SK-N-SH (cell line): ENCODE measurements around the gene EIF6. TPM values are rescaled to one million over a fixed set of nuclear protein-coding genes. Genes with fewer than 3 reads are reported as not detected.

ENCODE experiments used
- CTCF ChIA-PET: fragments of 300-600, 350-600 bp; formaldehyde crosslinking; extraction: SDS; loops from one replicate; lab custom pipeline; 2021; lab: Yijun Ruan, JAX
- POLR2A ChIA-PET: fragments of 350-600 bp; sonication (Branson Sonifier 250); formaldehyde crosslinking; extraction: SDS; loops from one replicate; lab custom pipeline; 2020; ENCODE audit warnings: antibody characterized with exemption, inconsistent platforms; lab: Yijun Ruan, JAX
- DNase-seq: peaks from one replicate; pipeline ENCODE4 v3.0.0; 2012
- H2AFZ ChIP-seq: fragments of 200-600 bp; sonication (generic); 2 replicates; pipeline ENCODE4 v1.8.1; 2016; ENCODE audit warnings: antibody characterized with exemption, mild to moderate bottlenecking, low read depth
- H3F3A ChIP-seq: fragments of 200-600 bp; sonication (generic); replicated peaks from 2 replicates; pipeline ENCODE3; 2016; ENCODE audit warnings: antibody characterized with exemption, mild to moderate bottlenecking; ENCODE audit not compliant: insufficient read depth
- H3K27ac ChIP-seq, 2 experiments: fragments of 200-500 bp in 1 of 2; fragments of 200-600 bp in 1 of 2; sonication (Bioruptor generic) in 1 of 2; sonication (generic), shearing (Covaris generic) in 1 of 2; 2 replicates each; pipeline versions ENCODE4 v1.5.1 to v1.6.1; 2014 to 2016; ENCODE audit warnings: low read depth in 2 of 2, inconsistent platforms in 1 of 2, low read length in 1 of 2, mild to moderate bottlenecking in 1 of 2, mixed read lengths in 1 of 2
- H3K27me3 ChIP-seq: fragments of 200-600 bp; sonication (generic), shearing (Covaris generic); 2 replicates; pipeline ENCODE4 v1.6.1; 2016; ENCODE audit warnings: mixed run types; ENCODE audit not compliant: insufficient read depth
- H3K36me3 ChIP-seq, 2 experiments: fragments of 200-500 bp in 1 of 2; fragments of 200-600 bp in 1 of 2; sonication (Bioruptor generic) in 1 of 2; sonication (generic) in 1 of 2; replicated peaks in 1 of 2; 2 replicates each; pipeline versions ENCODE3 to v1.5.1; 2014 to 2016; ENCODE audit warnings: low read length in 1 of 2, mild to moderate bottlenecking in 1 of 2; ENCODE audit not compliant: insufficient read depth in 2 of 2, control insufficient read depth in 1 of 2
- H3K4me1 ChIP-seq, 2 experiments: fragments of 200-500 bp in 1 of 2; fragments of 200-600 bp in 1 of 2; sonication (Bioruptor generic) in 1 of 2; sonication (generic), shearing (Covaris generic) in 1 of 2; 2 replicates each; pipeline versions ENCODE4 v1.5.1 to v1.6.1; 2014 to 2016; ENCODE audit warnings: low read depth in 1 of 2, low read length in 1 of 2, mixed run types in 1 of 2; ENCODE audit not compliant: insufficient read depth in 2 of 2, control insufficient read depth in 1 of 2
- H3K4me2 ChIP-seq: fragments of 200-600 bp; sonication (generic), shearing (Covaris generic); 2 replicates; pipeline ENCODE4 v1.6.1; 2017; ENCODE audit warnings: mixed run types
- H3K4me3 ChIP-seq, 2 experiments: fragments of 200-500 bp in 1 of 2; fragments of 200-600 bp in 1 of 2; sonication (Bioruptor generic) in 1 of 2; sonication (generic), shearing (Covaris generic) in 1 of 2; 2 replicates each; pipeline versions ENCODE4 v1.5.1 to v1.8.1; 2014 to 2016; ENCODE audit warnings: low read depth in 2 of 2, inconsistent platforms in 1 of 2, low read length in 1 of 2, mild to moderate bottlenecking in 1 of 2, mixed read lengths in 1 of 2, moderate library complexity in 1 of 2
- H3K79me2 ChIP-seq: fragments of 200-600 bp; sonication (generic); 2 replicates; pipeline ENCODE4 v1.8.1; 2017; ENCODE audit warnings: mild to moderate bottlenecking; ENCODE audit not compliant: insufficient read depth
- H3K9ac ChIP-seq: fragments of 200-600 bp; sonication (generic); 2 replicates; pipeline ENCODE4 v1.6.1; 2017; ENCODE audit warnings: mixed run types
- H3K9me2 ChIP-seq: fragments of 200-600 bp; sonication (generic); 2 replicates; pipeline ENCODE4 v1.6.1; 2017; ENCODE audit warnings: mixed run types
- H3K9me3 ChIP-seq: fragments of 200-600 bp; sonication (generic); 2 replicates; pipeline ENCODE4 v1.6.1; 2017; ENCODE audit warnings: mixed run types, mild to moderate bottlenecking, moderate library complexity
- H4K20me1 ChIP-seq: fragments of 200-600 bp; sonication (generic); 2 replicates; pipeline ENCODE4 v1.6.1; 2017; ENCODE audit warnings: mild to moderate bottlenecking, mixed run types; ENCODE audit not compliant: insufficient read depth
- ELF1 ChIP-seq: IDR thresholded peaks from 2 replicates; pipeline ENCODE4 v1.4.0; 2012
- MXI1 ChIP-seq: IDR thresholded peaks from 2 replicates; pipeline ENCODE4 v1.6.1; 2012; ENCODE audit warnings: mild to moderate bottlenecking, low read depth, low read length, improper control_type of control experiment
- NFIC ChIP-seq: IDR thresholded peaks from 2 replicates; pipeline ENCODE4 v1.4.0; 2012; ENCODE audit warnings: borderline replicate concordance
- POLR2AphosphoS5 ChIP-seq: IDR thresholded peaks from 2 replicates; pipeline ENCODE4 v1.6.1; 2012; ENCODE audit warnings: low read depth, low read length
- RFX5 ChIP-seq: IDR thresholded peaks from 2 replicates; pipeline ENCODE4 v1.6.1; 2012; ENCODE audit warnings: mild to moderate bottlenecking, improper control_type of control experiment, low read length
- SMC3 ChIP-seq: IDR thresholded peaks from 2 replicates; pipeline ENCODE4 v1.6.1; 2012; ENCODE audit warnings: low read depth, low read length, improper control_type of control experiment
- TEAD4 ChIP-seq: IDR thresholded peaks from 2 replicates; pipeline ENCODE4 v1.4.0; 2012; ENCODE audit warnings: mild to moderate bottlenecking, borderline replicate concordance; ENCODE audit not compliant: insufficient read depth
- YY1 ChIP-seq: IDR thresholded peaks from 2 replicates; pipeline ENCODE4 v1.4.0; 2012; ENCODE audit warnings: low read depth, mild to moderate bottlenecking
- WGBS: methylation state at CpG from one replicate; pipeline ENCODE4 v1.1.6; 2017; ENCODE audit warnings: low lambda C conversion rate; 5-methylcytosine and 5-hydroxymethylcytosine counted together
- polyA plus RNA-seq, 3 experiments: library from polyadenylated mRNA; depleted of rRNA; stranded (reverse); fragments of >200 nt; gene quantifications; 2 replicates each; pipeline ENCODE4 v1.2.3, GENCODE V29; 2012
- TF ChIP-seq, protein P1 (sequence below): IDR thresholded peaks from 2 replicates; pipeline ENCODE4 v1.4.0; 2012; ENCODE audit warnings: low read depth, borderline replicate concordance
- TF ChIP-seq, protein P2 (sequence below): IDR thresholded peaks from 2 replicates; pipeline ENCODE4 v1.4.0; 2012; ENCODE audit warnings: low read depth, borderline replicate concordance
- TF ChIP-seq, protein P3 (sequence below): fragments of 200-600 bp; sonication (generic); IDR thresholded peaks from 2 replicates; pipeline ENCODE4 v1.6.1; 2017; ENCODE audit warnings: antibody characterized with exemption, mild to moderate bottlenecking, moderate library complexity
- TF ChIP-seq, protein P4 (sequence below): fragments of 150-350 bp; IDR thresholded peaks from 2 replicates; pipeline ENCODE4 v1.6.1; 2016; ENCODE audit warnings: mild to moderate bottlenecking, low read depth, low read length

EIF6 gene
- polyA plus RNA-seq, 1 of the 3 experiments (the other 2 are of a cell fraction) = 356 TPM

DNA sequence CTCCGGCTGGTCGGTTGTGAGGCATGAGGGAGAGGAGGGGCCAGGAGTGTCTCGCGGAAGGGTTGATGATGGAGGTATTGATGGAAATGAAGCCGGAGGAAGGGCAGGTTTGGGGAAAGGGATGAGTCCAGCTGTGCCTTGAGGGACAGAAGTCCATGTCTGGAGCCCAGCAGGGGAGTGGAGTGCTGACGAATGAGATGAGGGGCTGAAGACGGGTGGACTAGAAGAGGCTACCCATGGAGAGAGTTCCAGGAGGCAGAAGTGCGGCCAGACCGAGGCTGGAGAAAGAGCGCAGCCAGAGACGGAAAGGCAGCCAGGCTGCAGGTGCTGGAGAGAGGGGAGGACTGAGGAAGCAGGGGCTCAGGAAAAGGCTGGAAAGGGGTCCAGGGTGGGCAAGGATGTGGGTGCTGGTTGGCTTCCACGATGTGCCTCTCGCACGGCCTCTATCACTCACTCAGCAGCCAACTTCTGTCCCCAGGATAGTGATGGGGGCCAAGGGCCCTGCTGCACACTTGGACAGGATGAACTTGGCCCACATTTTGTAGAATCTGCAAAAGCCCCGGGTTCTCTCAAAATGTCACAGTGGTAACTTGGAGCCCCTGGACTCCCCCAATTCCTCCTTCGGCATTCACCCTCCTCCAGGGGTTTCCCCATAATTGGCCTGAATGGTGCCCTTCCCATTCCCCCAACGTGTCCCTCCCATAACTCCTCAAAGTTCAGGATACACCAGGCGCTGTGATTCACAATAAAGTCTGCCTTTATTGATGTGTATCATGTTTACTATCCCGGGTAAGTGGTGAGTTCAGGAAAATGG, 627 bp upstream of the EIF6 start:
- CTCF ChIA-PET = interaction anchor here (0.8 to 4.0 kb wide), 5 partner anchors 8 to 44 kb away, joined by 3 to 20 read pairs (median 3); no protein-coding TSS in a partner anchor
- H3K9ac ChIP-seq = peak overlapping the region; percentile 81
- peak overlapping the region; percentile 71 to 80 for H3K4me3 ChIP-seq
- peak overlapping the region; percentile 76 for H3K4me2 ChIP-seq
- TF ChIP-seq, protein P1, sequence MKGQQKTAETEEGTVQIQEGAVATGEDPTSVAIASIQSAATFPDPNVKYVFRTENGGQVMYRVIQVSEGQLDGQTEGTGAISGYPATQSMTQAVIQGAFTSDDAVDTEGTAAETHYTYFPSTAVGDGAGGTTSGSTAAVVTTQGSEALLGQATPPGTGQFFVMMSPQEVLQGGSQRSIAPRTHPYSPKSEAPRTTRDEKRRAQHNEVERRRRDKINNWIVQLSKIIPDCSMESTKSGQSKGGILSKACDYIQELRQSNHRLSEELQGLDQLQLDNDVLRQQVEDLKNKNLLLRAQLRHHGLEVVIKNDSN = no peak
- TF ChIP-seq RFX5 = no peak
- 0 out of 2 replicates have a peak, but pooled peaks have one; percentile 17 for TF ChIP-seq MXI1
- TF ChIP-seq, protein P2, sequence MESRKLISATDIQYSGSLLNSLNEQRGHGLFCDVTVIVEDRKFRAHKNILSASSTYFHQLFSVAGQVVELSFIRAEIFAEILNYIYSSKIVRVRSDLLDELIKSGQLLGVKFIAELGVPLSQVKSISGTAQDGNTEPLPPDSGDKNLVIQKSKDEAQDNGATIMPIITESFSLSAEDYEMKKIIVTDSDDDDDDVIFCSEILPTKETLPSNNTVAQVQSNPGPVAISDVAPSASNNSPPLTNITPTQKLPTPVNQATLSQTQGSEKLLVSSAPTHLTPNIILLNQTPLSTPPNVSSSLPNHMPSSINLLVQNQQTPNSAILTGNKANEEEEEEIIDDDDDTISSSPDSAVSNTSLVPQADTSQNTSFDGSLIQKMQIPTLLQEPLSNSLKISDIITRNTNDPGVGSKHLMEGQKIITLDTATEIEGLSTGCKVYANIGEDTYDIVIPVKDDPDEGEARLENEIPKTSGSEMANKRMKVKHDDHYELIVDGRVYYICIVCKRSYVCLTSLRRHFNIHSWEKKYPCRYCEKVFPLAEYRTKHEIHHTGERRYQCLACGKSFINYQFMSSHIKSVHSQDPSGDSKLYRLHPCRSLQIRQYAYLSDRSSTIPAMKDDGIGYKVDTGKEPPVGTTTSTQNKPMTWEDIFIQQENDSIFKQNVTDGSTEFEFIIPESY = no peak
- peak overlapping the region; percentile 89 for H2AFZ ChIP-seq
- H4K20me1 ChIP-seq = no peaks in the 10 kb centered on the region
- H3K27me3 ChIP-seq = no peaks in the 10 kb centered on the region
- no peaks in the 10 kb centered on the region for H3K9me2 ChIP-seq
- POLR2A ChIA-PET = interaction anchor here (0.8 to 1.7 kb wide), 2 partner anchors 11 to 13 kb away, joined by 3 to 5 read pairs; no protein-coding TSS in a partner anchor
- peaks cover 8 to 18% of the 10 kb centered on the region in 2 experiments for H3K36me3 ChIP-seq
- no peak for DNase-seq
- H3F3A ChIP-seq = peaks cover 12% of the 10 kb centered on the region
- peaks cover 0 to 14% of the 10 kb centered on the region in 2 experiments; a peak in 3 of 4 replicates for H3K4me1 ChIP-seq
- peaks cover 43% of the 10 kb centered on the region for H3K79me2 ChIP-seq
- peak overlapping the region; percentile 67 to 75 for H3K27ac ChIP-seq
- 41% methylated on average over 19 of the region's 19 CpGs for WGBS
- no peaks in the 10 kb centered on the region for H3K9me3 ChIP-seq

DNA sequence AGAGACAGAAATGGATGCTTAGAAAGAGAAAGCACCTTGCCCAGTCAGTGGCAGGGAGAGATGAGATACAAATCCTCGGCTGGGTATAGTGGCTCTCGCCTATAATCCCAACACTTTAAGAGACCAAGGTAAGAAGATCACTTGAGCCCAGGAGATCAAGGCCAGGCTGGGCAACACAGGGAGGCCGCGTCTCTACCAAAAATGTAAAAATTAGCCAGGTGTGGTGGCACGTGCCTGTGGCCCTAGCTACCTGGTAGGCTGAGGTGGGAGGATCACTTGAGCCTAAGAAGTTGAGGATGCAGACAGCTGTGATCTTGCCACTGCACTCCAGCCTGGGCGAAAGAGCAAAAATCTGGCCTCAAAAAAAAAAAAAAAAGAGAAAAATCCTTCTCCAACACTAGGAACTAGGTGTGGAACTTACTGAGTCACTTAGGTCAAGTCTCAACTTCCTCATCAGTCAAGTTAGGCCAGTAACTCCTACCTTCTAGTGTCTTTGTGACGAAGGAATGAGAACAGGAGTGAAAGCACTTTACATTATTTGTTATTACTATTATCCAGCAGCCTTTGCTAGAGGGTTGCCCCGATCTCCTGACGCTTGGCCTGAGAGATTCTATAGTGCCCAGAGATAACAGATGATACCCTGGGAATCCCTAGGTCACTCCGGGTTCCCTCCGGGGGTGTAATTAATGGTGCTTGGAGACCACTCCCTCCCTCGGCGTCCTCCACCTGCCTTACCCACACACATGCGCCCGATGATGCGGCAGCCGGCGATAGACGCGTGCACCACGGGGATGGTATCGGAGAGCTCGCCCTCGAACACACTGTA, 918 bp downstream of the EIF6 start:
- H3K4me2 ChIP-seq = peak overlapping the region; percentile 76
- CTCF ChIA-PET = interaction anchor here (0.8 to 4.0 kb wide), 5 partner anchors 14 to 155 kb away, joined by 3 to 20 read pairs (median 4); partner anchors contain the start of gene GDF5
- POLR2A ChIA-PET = interaction anchor here (0.6 to 1.7 kb wide), 5 partner anchors 11 to 171 kb away, joined by 3 to 9 read pairs (median 3); partner anchors contain the start of gene CEP250
- peak overlapping the region; percentile 81 for H3K9ac ChIP-seq
- peak overlapping the region; percentile 71 to 80 for H3K4me3 ChIP-seq
- H3K27ac ChIP-seq = peak overlapping the region; percentile 67 to 75
- peaks cover 24 to 34% of the 10 kb centered on the region in 2 experiments for H3K36me3 ChIP-seq
- DNase-seq = no peak
- H3K9me2 ChIP-seq = no peaks in the 10 kb centered on the region
- TF ChIP-seq, protein P3, sequence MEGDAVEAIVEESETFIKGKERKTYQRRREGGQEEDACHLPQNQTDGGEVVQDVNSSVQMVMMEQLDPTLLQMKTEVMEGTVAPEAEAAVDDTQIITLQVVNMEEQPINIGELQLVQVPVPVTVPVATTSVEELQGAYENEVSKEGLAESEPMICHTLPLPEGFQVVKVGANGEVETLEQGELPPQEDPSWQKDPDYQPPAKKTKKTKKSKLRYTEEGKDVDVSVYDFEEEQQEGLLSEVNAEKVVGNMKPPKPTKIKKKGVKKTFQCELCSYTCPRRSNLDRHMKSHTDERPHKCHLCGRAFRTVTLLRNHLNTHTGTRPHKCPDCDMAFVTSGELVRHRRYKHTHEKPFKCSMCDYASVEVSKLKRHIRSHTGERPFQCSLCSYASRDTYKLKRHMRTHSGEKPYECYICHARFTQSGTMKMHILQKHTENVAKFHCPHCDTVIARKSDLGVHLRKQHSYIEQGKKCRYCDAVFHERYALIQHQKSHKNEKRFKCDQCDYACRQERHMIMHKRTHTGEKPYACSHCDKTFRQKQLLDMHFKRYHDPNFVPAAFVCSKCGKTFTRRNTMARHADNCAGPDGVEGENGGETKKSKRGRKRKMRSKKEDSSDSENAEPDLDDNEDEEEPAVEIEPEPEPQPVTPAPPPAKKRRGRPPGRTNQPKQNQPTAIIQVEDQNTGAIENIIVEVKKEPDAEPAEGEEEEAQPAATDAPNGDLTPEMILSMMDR = no peak
- TF ChIP-seq NFIC (no peak), TEAD4 (no peak), YY1 (no peak), ELF1 (no peak), POLR2AphosphoS5 (no peak), SMC3 (no peak)
- TF ChIP-seq, protein P4, sequence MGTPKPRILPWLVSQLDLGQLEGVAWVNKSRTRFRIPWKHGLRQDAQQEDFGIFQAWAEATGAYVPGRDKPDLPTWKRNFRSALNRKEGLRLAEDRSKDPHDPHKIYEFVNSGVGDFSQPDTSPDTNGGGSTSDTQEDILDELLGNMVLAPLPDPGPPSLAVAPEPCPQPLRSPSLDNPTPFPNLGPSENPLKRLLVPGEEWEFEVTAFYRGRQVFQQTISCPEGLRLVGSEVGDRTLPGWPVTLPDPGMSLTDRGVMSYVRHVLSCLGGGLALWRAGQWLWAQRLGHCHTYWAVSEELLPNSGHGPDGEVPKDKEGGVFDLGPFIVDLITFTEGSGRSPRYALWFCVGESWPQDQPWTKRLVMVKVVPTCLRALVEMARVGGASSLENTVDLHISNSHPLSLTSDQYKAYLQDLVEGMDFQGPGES = no peak
- 19% methylated on average over 13 of the region's 24 CpGs for WGBS
- H3K9me3 ChIP-seq = no peaks in the 10 kb centered on the region
- H3K4me1 ChIP-seq = peaks cover 0 to 11% of the 10 kb centered on the region in 2 experiments; a peak in 3 of 4 replicates
- H3K79me2 ChIP-seq = peaks cover 43% of the 10 kb centered on the region
- no peaks in the 10 kb centered on the region for H4K20me1 ChIP-seq
- no peaks in the 10 kb centered on the region for H3K27me3 ChIP-seq
- H3F3A ChIP-seq = peaks cover 28% of the 10 kb centered on the region
- 0 out of 2 replicates have a peak overlapping the region, but pooled peaks have one; percentile 5 for H2AFZ ChIP-seq
